ENCODE results near the gene MYOD1.

Gene MYOD1

GRCh38 chr11:17687946-17688670 is 31.3 kb upstream of the MYOD1 start:
- H3K9me3 ChIP-seq (replicated peaks in 1 of 2; ENCODE audit: control insufficient read depth in 2 of 2, insufficient read depth in 1 of 2, low read depth in 1 of 2, low read length in 2 of 2), result no peaks in the 10 kb centered on the region
- H2BK120ac ChIP-seq (ENCODE audit: low read depth, low read length), result no peak overlapping the region
- H3K23ac ChIP-seq (ENCODE audit: low read depth, low read length, poor library complexity), result no peak overlapping the region
- H3K4me2 ChIP-seq (ENCODE audit: insufficient read depth, low read length, poor library complexity, severe bottlenecking), result no peak overlapping the region
- H3K4me3 ChIP-seq (ENCODE audit: low read length in 2 of 2), result no peak overlapping the region
- H4K91ac ChIP-seq (ENCODE audit: low read depth, low read length, poor library complexity), result no peak overlapping the region
- H2AK5ac ChIP-seq (ENCODE audit: low read depth, low read length), result no peak overlapping the region
- H2AFZ ChIP-seq (ENCODE audit: low read length), result no peak overlapping the region
- H2BK12ac ChIP-seq (ENCODE audit: low read length), result no peak overlapping the region
- H3K18ac ChIP-seq (ENCODE audit: low read length), result no peak overlapping the region
- H3K27ac ChIP-seq (replicated peaks; ENCODE audit: low read length), result no peak overlapping the region
- H3K79me1 ChIP-seq (ENCODE audit: low read depth, low read length), result no peaks in the 10 kb centered on the region
- H3K36me3 ChIP-seq (replicated peaks in 1 of 2; ENCODE audit: control insufficient read depth in 2 of 2, insufficient read depth in 2 of 2, low read length in 2 of 2), result no peaks in the 10 kb centered on the region
- H3K27me3 ChIP-seq (ENCODE audit: control insufficient read depth in 3 of 3, insufficient read depth in 3 of 3, low read depth in 1 of 3, low read length in 3 of 3), result peaks cover 0 to 89% (median 3%) of the 10 kb centered on the region in 3 experiments
- no peak overlapping the region for H3K9ac ChIP-seq (ENCODE audit: low read depth, low read length, poor library complexity)
- WGBS, 2 donors (ENCODE audit: extremely low coverage in 2 of 2, insufficient read length in 2 of 2, insufficient replicate concordance in 1 of 2), result no CpG with 5 or more reads among the region's 18 CpGs
- no peak for DNase-seq (ENCODE audit: low spot score)
- no peak overlapping the region for H4K8ac ChIP-seq (ENCODE audit: low read depth, low read length)
- H3K14ac ChIP-seq (ENCODE audit: low read length), result no peak overlapping the region
- H3K4ac ChIP-seq (ENCODE audit: low read length), result no peak overlapping the region
- H2BK15ac ChIP-seq (ENCODE audit: low read length), result no peak overlapping the region
- H3K4me1 ChIP-seq (ENCODE audit: control insufficient read depth in 2 of 2, insufficient read depth in 1 of 2, low read depth in 1 of 2, low read length in 2 of 2), result peaks cover 0 to 5% of the 10 kb centered on the region in 2 donors
- H2BK5ac ChIP-seq (ENCODE audit: low read length), result no peak overlapping the region

GRCh38 chr11:17691550-17691949 is 27.8 kb upstream of the MYOD1 start:
- Histone ChIP-seq H3K4me3 (ENCODE audit: low read length in 2 of 2) (no peak overlapping the region), H4K8ac (ENCODE audit: low read depth, low read length) (no peak overlapping the region), H3K9me3 (replicated peaks in 1 of 2; ENCODE audit: control insufficient read depth in 2 of 2, insufficient read depth in 1 of 2, low read depth in 1 of 2, low read length in 2 of 2) (no peaks in the 10 kb centered on the region), H3K27ac (replicated peaks; ENCODE audit: low read length) (no peak overlapping the region), H3K4ac (ENCODE audit: low read length) (no peak overlapping the region), H3K9ac (ENCODE audit: low read depth, low read length, poor library complexity) (no peak overlapping the region), H2AK5ac (ENCODE audit: low read depth, low read length) (no peak overlapping the region), H3K79me1 (ENCODE audit: low read depth, low read length) (no peaks in the 10 kb centered on the region), H3K27me3 (ENCODE audit: control insufficient read depth in 3 of 3, insufficient read depth in 3 of 3, low read depth in 1 of 3, low read length in 3 of 3) (peaks cover 3 to 92% (median 19%) of the 10 kb centered on the region in 3 experiments), H3K4me1 (ENCODE audit: control insufficient read depth in 2 of 2, insufficient read depth in 1 of 2, low read depth in 1 of 2, low read length in 2 of 2) (peaks cover 0 to 2% of the 10 kb centered on the region in 2 donors), H2AFZ (ENCODE audit: low read length) (no peak overlapping the region), H2BK15ac (ENCODE audit: low read length) (no peak overlapping the region), H2BK120ac (ENCODE audit: low read depth, low read length) (no peak overlapping the region), H3K4me2 (ENCODE audit: insufficient read depth, low read length, poor library complexity, severe bottlenecking) (no peak overlapping the region), H3K18ac (ENCODE audit: low read length) (no peak overlapping the region), H2BK12ac (ENCODE audit: low read length) (no peak overlapping the region), H3K36me3 (replicated peaks in 1 of 2; ENCODE audit: control insufficient read depth in 2 of 2, insufficient read depth in 2 of 2, low read length in 2 of 2) (no peaks in the 10 kb centered on the region), H3K23ac (ENCODE audit: low read depth, low read length, poor library complexity) (no peak overlapping the region), H3K14ac (ENCODE audit: low read length) (no peak overlapping the region), H2BK5ac (ENCODE audit: low read length) (no peak overlapping the region), H4K91ac (ENCODE audit: low read depth, low read length, poor library complexity) (no peak overlapping the region)
- WGBS, 2 donors (ENCODE audit: extremely low coverage in 2 of 2, insufficient read length in 2 of 2, insufficient replicate concordance in 1 of 2), result no CpG with 5 or more reads among the region's 2 CpGs
- no peak for DNase-seq (ENCODE audit: low spot score)

- H2BK5ac ChIP-seq (ENCODE audit: low read length), result no peak overlapping the region
- no peak for DNase-seq (ENCODE audit: low spot score)
- H3K79me1 ChIP-seq (ENCODE audit: low read depth, low read length), result no peaks in the 10 kb centered on the region
- no peak overlapping the region for H3K27ac ChIP-seq (replicated peaks; ENCODE audit: low read length)
- H3K4me1 ChIP-seq (ENCODE audit: control insufficient read depth in 2 of 2, insufficient read depth in 1 of 2, low read depth in 1 of 2, low read length in 2 of 2), result peaks cover 0 to 2% of the 10 kb centered on the region in 2 donors
- H2AFZ ChIP-seq (ENCODE audit: low read length), result no peak overlapping the region
- no peak overlapping the region for H4K91ac ChIP-seq (ENCODE audit: low read depth, low read length, poor library complexity)
- no peak overlapping the region for H2BK15ac ChIP-seq (ENCODE audit: low read length)
- no peak overlapping the region for H2BK12ac ChIP-seq (ENCODE audit: low read length)
- no peak overlapping the region for H3K4me2 ChIP-seq (ENCODE audit: insufficient read depth, low read length, poor library complexity, severe bottlenecking)
- no peak overlapping the region for H3K9ac ChIP-seq (ENCODE audit: low read depth, low read length, poor library complexity)
- no peak overlapping the region for H3K18ac ChIP-seq (ENCODE audit: low read length)
- H3K23ac ChIP-seq (ENCODE audit: low read depth, low read length, poor library complexity), result no peak overlapping the region
- no peak overlapping the region for H2AK5ac ChIP-seq (ENCODE audit: low read depth, low read length)
- WGBS, 2 donors (ENCODE audit: extremely low coverage in 2 of 2, insufficient read length in 2 of 2, insufficient replicate concordance in 1 of 2), result no CpG with 5 or more reads among the region's 10 CpGs
- H3K9me3 ChIP-seq (replicated peaks in 1 of 2; ENCODE audit: control insufficient read depth in 2 of 2, insufficient read depth in 1 of 2, low read depth in 1 of 2, low read length in 2 of 2), result no peaks in the 10 kb centered on the region
- no peak overlapping the region for H3K14ac ChIP-seq (ENCODE audit: low read length)
- no peak overlapping the region for H4K8ac ChIP-seq (ENCODE audit: low read depth, low read length)
- H2BK120ac ChIP-seq (ENCODE audit: low read depth, low read length), result no peak overlapping the region
- no peak overlapping the region for H3K4me3 ChIP-seq (ENCODE audit: low read length in 2 of 2)
- no peaks in the 10 kb centered on the region for H3K36me3 ChIP-seq (replicated peaks in 1 of 2; ENCODE audit: control insufficient read depth in 2 of 2, insufficient read depth in 2 of 2, low read length in 2 of 2)
- no peak overlapping the region for H3K4ac ChIP-seq (ENCODE audit: low read length)
- H3K27me3 ChIP-seq (ENCODE audit: control insufficient read depth in 3 of 3, insufficient read depth in 3 of 3, low read depth in 1 of 3, low read length in 3 of 3), result peaks cover 3 to 92% (median 23%) of the 10 kb centered on the region in 3 experiments
These were observed 27.4 kb upstream of the MYOD1 start for GRCh38 chr11:17691976-17692375.

- no peaks in the 10 kb centered on the region for H3K36me3 ChIP-seq (replicated peaks in 1 of 2; ENCODE audit: control insufficient read depth in 2 of 2, insufficient read depth in 2 of 2, low read length in 2 of 2)
- H2AFZ ChIP-seq (ENCODE audit: low read length), result no peak overlapping the region
- H3K4me2 ChIP-seq (ENCODE audit: insufficient read depth, low read length, poor library complexity, severe bottlenecking), result no peak overlapping the region
- H3K79me1 ChIP-seq (ENCODE audit: low read depth, low read length), result no peaks in the 10 kb centered on the region
- H2BK15ac ChIP-seq (ENCODE audit: low read length), result no peak overlapping the region
- H2BK5ac ChIP-seq (ENCODE audit: low read length), result no peak overlapping the region
- no peak overlapping the region for H4K91ac ChIP-seq (ENCODE audit: low read depth, low read length, poor library complexity)
- H3K9me3 ChIP-seq (replicated peaks in 1 of 2; ENCODE audit: control insufficient read depth in 2 of 2, insufficient read depth in 1 of 2, low read depth in 1 of 2, low read length in 2 of 2), result no peaks in the 10 kb centered on the region
- no peak for DNase-seq (ENCODE audit: low spot score)
- H3K23ac ChIP-seq (ENCODE audit: low read depth, low read length, poor library complexity), result no peak overlapping the region
- no peak overlapping the region for H2BK12ac ChIP-seq (ENCODE audit: low read length)
- no peak overlapping the region for H2AK5ac ChIP-seq (ENCODE audit: low read depth, low read length)
- H3K4ac ChIP-seq (ENCODE audit: low read length), result no peak overlapping the region
- H3K27ac ChIP-seq (replicated peaks; ENCODE audit: low read length), result no peak overlapping the region
- no peak overlapping the region for H2BK120ac ChIP-seq (ENCODE audit: low read depth, low read length)
- no peak overlapping the region for H4K8ac ChIP-seq (ENCODE audit: low read depth, low read length)
- no peak overlapping the region for H3K9ac ChIP-seq (ENCODE audit: low read depth, low read length, poor library complexity)
- H3K14ac ChIP-seq (ENCODE audit: low read length), result no peak overlapping the region
- no peak overlapping the region for H3K18ac ChIP-seq (ENCODE audit: low read length)
- no CpG with 5 or more reads among the region's 7 CpGs for WGBS, 2 donors (ENCODE audit: extremely low coverage in 2 of 2, insufficient read length in 2 of 2, insufficient replicate concordance in 1 of 2)
- H3K4me1 ChIP-seq (ENCODE audit: control insufficient read depth in 2 of 2, insufficient read depth in 1 of 2, low read depth in 1 of 2, low read length in 2 of 2), result peaks cover 0 to 2% of the 10 kb centered on the region in 2 donors
- H3K27me3 ChIP-seq (ENCODE audit: control insufficient read depth in 3 of 3, insufficient read depth in 3 of 3, low read depth in 1 of 3, low read length in 3 of 3), result peaks cover 3 to 93% (median 27%) of the 10 kb centered on the region in 3 experiments
- no peak overlapping the region for H3K4me3 ChIP-seq (ENCODE audit: low read length in 2 of 2)
These were observed 26.4 kb upstream of the MYOD1 start for GRCh38 chr11:17692931-17693330.

Data from neuronal stem cell (in vitro differentiated cells).